Measurements from ENCODE around the gene MT1G.
"Not testable (repeated sequence)": the region's sequence is repeated elsewhere in the genome, so short reads cannot be mapped to it uniquely, and the experiment has no call there.

The MT1G gene

DNA sequence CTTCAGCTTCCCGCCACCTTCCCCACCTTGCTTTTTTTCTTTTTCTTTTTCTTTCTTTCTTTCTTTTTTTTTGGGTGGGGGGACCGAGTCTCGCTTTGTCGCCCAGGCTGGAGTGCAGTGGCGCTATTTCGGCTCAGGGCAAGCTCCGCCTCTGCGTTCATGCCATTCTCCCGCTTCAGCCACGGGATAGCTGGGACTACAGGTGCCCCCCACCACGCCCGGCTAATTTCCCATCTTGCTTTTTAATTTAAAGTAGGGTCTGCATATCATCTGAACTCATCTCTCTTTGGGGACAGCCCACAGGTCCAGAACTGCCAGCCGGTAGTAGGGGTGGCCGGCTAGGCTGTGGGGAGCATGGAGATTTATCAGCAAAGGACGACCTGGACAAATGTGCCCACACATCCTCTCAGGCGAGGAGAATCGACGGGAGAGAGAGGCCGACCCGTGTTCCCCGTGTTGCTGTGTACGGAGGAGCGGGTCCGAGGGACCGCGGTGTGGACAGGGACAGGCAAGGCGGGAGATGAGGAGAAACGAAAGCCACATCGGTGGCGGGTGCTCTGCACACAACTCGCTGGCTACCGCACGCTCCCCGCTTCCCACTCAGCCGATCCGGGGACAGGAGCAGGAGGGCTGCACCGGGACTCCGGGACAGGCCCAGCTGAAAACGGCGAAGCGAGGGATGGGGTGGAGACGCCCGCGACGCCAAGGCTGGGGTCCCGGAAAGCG is 33.0 kb downstream of the MT1G start:
- DNase-seq = no peak

DNA sequence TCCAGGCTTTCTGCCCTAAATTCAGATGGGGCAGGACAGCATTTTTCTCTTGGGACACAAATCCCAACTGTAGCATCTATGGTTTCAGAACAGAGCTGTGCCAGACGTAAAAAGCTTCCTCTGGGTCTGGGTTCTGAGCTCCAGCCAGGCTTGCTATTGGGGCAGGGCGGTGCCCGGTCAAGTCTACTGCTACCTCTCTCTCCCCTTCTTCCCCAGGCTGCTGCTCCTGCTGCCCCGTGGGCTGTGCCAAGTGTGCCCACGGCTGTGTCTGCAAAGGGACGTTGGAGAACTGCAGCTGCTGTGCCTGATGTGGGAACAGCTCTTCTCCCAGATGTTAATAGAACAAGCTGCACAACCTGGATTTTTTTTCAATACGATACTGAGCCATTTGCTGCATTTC is 34.3 kb downstream of the MT1G start:
- DNase-seq = no peak

DNA sequence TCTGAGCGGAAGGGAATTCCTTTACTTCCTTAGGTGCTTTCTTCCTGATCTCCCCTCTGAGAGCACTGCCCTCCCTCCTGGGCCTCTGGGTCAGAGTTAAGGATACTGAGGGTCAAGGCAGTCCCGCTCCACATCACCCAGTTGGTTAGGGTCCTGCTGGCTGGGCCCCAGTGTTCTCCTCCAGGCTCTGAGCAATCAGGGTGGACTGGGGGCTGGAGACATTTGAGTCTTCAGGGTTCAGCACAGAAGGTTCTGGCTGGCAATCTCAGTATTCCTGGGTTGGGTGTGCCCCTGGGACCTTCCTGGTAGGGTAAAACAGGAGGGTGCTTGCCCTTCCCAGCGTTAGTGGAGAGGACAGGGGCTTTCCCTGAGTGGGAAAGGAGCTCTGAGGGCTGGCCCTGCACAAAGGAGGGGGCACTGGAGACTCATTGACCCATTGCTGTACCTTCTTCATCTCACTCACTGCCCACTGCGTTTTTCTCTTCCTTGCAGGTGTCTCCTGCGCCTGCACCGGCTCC is 35.0 kb downstream of the MT1G start:
- DNase-seq = no peak

DNA sequence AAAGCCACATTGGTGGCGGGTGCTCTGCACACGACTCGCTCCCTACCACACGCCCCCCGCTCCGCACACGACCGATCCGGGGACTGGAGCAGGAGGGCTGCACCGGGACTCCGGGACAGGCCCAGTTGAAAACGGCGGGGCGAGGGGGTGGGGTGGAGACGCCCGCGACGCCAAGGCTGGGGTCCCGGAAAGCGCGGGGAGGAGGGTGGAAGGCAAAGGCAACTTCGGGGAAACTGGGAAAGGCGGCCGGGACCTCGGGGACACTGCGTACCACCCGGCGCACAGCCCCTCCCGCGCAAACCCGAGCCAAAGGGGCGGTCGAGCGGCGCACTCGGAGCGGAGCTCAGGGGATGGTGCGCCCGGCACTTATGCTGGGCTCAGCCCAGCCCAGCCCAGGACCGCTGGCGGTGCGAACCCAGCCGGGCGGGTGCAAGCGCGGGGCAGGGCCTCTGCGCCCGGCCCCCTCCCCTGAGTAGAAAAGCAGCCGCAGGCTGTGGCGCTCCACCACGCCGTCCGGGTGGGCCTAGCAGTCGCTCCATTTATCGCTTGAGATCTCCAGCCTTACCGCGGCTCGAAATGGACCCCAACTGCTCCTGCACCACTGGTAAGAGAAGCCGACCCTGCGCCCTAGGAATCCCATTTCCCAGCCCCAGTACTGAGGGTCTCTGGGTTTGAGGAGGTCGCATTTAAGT is 35.6 kb downstream of the MT1G start, which contains the start of gene MT1M:
Gene MT1M (plus strand): TSS at position 504 of the 692 bp plus-strand sequence. CDS start 73 bp downstream, at position 577.
- DNase-seq = no peak

DNA sequence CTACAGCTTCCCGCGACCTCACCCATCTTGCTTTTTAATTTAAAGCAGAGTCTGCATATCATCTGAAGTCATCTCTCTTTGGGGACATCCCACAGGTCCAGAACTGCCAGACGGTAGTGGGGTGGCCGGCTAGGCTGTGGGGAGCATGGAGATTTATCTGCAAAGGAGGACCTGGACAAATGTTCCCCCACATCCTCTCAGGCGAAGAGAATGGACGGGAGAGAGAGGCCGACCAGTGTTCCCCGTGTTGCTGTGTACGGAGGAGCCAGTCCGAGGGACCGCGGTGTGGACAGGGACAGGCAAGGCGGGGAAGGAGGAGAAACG is 36.1 kb downstream of the MT1G start:
- DNase-seq = no peak

DNA sequence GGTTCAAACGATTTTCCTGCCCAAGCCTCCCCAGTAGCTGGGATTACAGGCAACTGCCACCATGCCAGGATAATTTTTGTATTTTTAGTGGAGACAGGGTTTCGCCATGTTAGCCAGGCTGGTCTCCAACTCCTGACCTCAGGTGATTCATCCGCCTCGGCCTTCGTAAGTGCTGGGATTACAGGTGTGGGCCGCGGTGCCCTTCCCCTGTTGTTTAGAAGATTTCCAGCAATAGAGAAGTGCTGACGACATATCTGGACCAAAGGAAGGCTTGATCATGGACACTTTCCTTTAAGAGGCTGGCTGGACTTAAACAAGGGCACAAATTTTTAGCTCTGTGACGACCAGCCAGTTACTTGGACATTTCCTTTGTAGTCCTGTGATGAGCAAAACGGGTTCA is 36.7 kb downstream of the MT1G start:
- no peak for DNase-seq

DNA sequence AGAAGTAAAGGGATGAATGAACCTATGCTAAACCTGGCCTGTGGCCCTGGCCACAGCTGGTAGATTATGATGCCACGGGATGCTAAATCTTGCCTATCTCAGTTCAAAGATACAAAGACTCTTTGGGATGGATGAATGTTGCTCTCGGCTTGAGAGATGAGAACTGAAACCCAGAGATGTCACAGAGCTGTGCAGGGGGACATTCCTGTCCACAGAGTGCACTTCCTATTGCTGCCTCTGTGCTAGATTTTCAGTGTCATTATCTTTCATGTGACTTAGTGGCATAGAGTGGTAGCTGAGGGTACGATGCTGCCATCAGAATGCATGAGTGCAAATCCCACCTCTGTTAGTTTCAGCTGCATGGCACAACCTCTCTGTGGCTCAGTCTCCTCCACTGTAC is 37.7 kb downstream of the MT1G start:
- no peak for DNase-seq

DNA sequence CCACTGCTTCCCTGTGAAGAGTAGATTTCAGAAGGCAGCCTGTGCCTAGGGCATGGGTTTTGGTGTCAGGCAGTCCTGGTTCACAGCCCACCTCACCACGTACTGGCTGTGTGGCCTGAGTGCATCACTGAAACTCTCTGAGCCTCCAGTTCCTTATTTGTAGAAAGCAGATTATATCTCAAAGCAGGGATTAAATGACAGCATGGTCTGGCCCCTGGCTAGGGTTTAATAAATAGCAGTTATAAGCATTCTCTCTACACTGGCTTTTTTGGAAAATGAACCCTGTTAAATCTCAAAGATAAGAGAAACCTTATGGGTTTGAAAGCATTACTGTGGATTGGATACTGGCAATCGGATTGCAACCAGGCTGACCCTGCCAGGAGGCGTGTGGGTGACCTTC is 38.3 kb downstream of the MT1G start:
- no peak for DNase-seq

DNA sequence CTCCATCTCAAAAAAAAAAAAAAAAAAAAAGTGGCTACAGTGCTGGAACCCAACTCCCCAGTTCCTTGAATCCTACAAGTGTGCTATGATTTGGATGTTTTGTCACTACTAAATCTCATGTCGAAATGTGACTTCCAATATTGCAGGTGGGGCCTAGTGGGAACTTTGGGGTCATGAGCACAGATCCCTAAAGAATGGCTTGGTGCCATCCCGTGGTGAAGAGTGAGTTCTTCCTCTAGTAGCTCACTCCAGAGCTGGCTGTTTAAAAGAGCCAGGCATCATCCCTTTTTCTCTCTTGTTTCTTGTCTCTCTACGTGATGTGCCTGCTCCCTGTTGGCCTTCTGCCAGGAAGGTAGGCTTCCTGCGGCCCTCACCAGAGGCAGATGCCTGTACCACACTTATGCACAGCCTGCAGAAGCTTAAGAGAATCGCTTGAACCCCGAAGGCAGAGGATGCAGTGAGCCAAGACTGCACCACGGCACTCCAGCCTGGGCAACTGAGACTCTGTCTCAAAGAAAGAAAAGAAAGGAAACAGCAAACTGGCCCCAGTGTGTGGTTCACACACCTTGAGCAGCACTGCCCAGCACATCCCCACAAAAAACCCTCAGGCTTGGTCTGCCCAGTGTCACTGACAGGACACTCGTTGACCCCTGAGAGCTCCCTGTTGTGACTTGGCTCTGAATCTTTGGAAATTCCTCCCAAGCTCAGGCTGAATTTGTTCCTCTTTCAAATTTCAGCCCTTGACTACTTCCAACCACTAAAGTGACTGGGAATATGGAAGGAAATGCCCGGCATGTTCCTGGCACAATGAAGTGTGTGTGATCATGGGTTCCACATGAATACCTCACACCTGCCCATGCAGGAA is 39.1 kb downstream of the MT1G start:
- no peak for DNase-seq

DNA sequence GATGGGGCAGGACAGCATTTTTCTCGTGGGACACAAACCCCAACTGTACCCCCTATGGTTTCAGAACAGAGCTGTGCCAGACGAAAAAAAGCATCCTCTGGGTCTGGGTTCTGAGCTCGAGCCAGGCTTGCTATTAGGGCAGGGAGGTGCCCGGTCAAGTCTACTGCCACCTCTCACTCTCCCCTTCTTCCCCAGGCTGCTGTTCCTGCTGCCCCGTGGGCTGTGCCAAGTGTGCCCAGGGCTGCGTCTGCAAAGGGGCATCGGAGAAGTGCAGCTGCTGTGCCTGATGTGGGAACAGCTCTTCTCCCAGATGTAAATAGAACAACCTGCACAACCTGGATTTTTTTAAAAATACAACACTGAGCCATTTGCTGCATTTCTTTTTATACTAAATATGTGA is 41.2 kb downstream of the MT1G start:
- DNase-seq = no peak

DNA sequence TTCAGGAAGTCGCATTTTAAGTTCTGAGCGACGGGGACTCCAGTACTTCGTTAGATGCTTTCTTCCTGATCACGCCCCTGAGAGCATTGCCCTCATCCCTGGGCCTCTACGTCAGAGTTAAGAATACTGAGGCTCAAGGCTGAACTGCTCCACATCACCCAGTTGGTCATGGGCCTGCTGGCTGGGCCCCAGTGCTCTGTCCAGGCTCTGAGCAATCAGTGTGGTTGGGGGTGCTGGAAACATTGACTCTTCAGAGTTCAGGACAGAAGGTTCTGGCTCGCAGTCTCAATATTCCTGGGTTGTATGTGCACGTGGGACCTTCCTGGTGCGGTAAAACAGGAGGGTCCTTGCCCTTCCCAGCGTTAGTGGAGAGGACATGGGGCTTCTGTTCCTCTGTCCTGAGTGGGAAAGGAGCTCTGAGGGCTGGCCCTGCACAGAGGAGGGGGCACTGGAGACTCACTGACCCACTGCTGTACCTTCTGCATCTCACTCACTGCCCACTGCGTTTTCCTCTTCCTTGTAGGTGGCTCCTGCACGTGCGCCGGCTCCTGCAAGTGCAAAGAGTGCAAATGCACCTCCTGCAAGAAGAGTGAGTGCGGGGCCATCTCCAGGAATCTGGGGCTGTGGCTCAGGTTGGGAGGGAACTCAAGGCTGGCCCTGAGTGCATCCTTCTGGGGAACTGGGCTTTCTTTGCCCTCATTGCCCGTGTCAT is 41.8 kb downstream of the MT1G start:
- DNase-seq = no peak

DNA sequence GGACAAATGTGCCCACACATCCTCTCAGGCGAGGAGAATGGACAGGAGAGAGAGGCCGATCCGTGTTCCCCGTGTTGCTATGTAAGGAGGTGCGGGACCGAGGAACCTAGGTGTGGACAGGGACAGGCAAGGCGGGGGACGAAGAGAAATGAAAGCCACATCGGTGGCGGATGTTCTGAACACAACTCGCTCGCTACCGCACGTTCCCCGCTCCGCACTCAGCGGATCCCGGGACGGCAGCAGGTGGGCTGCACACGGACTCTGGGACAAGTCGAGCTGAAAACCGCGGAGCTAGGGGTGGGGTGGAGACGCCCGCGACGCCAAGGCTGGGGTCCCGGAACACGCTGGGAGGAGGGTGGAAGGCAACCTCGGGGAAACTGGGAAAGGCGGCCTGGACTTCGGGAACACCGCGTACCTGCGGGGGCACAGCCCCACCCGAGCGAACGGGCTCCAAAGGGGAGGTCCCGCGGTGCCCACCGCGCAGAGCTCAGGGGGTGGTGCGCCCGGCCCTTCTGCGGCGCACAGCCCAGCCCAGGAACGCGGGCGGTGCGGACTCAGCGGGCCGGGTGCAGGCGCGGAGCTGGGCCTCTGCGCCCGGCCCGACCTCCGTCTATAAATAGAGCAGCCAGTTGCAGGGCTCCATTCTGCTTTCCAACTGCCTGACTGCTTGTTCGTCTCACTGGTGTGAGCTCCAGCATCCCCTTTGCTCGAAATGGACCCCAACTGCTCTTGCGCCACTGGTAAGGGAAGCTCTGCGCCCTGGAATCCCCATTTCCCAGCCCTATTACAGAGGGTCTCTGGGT is 42.5 kb downstream of the MT1G start, which contains the start of gene MT1E:
Gene MT1E (plus strand): TSS at position 642 of the 803 bp plus-strand sequence. CDS start 71 bp downstream, at position 713.
- no peak for DNase-seq

DNA sequence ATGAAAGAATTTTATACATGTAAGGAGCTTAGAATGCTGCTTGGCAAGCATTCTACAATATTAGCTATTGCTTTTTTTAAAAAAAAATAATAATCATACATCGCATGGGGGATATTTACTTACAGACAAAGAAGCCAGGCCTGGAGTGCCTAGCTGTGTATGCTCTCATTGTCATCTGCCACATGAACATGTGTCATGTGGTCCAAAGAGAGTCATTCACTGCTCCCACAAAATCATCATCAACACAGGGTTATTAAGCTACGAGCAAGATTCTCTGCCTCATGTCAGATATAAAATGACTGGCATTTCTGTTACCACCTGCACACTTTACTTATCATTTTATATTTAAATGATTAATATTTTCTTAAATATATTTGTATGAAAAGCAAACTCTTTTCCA is 44.2 kb downstream of the MT1G start:
- DNase-seq = no peak

DNA sequence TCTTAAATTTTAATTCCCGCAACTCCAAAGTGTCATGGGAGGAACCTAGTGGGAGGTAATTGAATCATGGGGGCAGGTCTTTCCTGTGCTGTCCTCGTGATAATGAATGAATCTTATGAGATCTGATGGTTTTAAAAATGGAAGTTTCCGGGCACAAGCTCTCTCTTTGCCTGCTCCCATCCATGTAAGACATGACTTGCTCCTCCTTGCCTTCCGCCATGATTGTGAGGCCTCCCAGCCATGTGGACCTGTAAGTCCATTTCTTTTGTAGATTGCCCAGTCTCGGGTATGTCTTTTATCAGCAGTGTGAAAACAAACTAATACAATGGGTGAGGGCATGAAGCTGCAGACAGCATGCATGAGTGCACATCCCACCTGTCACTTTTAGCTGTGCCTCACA is 44.7 kb downstream of the MT1G start:
- DNase-seq = not testable (repeated sequence)

DNA sequence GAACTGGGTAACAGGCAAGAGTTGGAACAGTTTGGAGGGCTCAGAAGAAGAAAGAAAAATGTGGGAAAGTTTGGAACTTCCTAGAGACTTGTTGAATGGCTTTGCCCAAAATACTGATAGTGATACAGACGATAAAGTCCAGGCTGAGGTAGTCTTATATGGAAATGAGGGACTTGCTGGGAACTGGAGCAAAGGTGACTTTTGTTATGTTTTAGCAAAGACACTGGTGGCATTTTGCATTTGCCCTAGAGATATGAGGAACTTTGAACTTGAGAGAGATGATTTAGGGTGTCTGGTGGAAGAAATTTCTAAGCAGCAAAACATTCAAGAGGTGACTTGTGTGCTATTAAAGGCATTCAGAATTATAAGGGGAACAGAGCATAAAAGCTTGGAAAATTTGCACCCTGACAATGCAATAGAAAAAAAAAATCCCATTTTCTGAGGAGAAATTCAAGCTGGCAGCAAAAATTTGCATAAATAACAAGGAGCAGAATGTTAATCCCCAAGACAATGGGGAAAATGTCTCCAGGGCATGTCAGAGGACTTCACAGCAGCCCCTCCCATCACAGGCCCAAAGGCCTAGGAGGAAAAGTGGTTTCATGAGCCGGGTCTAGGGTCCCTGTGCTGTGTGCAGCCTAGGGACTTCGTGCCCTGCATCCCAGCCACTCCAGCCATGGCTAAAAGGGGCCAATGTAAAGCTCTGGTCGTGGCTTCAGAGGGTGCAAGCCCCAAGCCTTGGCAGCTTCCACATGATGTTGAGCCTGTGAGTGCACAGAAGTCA is 46.0 kb downstream of the MT1G start:
- DNase-seq = not testable (repeated sequence)

DNA sequence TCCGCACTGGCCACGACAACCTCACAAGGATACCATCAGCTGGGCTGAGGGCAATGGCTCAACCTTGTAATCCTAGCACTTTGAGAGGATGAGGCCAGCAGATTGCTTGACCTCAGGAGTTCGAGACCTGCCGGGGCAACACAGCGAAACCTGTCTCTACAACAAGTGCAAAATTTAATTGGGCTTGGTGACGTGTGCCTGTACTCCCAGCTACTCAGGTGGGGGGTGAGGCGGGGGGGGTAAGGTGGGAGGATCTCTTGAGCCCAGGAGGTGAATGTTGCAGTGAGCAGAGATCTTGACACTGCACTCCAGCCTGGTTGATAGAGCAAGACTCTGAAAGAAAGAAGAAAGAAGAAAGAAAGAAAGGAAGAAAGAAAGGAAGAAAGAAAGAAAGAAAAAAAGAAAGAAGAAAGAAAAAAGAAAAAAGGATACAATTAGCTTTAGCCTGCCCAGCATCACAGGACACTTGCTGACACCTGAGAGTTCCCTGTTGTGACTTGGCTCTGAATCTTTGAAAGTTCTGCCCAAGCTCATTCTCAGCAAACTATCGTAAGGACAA is 47.4 kb downstream of the MT1G start:
- DNase-seq = no peak

DNA sequence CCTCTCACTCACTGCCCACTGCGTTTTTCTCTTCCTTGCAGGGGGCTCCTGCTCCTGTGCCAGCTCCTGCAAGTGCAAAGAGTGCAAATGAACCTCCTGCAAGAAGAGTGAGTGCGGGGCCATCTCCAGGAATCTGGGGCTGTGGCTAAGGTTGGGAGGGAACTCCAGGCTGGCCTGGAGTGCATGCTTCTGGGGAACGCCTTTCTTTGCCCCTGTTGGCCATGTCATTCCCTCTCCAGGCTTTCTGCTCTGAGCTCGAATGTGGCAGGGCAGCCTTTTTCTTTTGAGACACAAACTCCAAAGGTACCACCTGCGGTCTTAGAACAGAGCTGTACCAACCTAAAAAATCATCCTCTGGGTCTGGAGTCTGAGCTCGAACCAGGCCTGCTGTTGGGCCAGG is 49.7 kb downstream of the MT1G start:
- no peak for DNase-seq

DNA sequence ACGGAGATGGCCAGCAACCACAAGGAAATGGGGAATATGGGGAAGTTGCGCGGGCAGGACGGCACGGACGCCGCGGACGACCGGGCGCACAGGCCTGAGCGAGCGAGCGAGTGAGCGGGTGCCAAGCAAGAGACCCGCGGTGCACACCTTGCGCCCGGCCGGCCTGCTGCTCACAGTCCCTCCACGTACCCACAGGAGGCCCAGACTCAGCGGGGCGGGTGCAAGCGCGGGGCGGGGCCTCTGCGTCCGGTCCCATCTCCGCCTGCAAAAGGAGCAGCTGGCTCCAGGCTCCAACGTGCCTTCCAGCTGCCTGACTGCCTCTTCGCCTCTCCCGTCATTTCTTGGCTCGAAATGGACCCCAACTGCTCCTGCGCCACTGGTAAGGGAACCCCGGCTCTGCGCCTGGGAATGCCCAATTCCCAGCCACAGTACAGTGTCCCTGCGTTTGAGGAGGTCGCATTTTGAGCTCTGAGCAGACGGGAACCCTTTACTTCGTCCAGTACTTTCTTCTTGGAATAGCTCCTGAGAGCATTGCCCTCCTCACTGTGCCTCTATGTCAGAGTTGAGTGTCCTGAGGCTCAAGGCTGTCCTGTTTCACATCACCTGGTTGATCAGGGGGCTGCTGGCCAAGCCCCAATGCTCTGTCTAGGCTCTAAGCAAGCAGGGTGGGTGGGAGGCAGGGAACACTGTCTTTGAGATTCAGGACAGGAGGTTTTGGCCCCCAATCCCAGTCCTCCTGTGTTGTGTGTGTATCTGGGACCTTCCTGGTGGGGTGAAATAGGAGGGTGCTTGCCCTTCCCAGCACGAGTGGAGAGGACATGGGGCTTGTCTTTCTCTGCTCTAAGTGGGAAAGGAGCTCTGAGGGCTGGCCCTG is 50.4 kb downstream of the MT1G start:
- no peak for DNase-seq

Data from activated CD4-positive, alpha-beta T cell treated with anti-CD3 and anti-CD28 coated beads, Interleukin-2, amount 50 U/mL, for 4 hours (primary cell).